CD14-positive monocyte (primary cell): Measurements from ENCODE around the gene RAB7B. TPM values are rescaled to one million over a fixed set of nuclear protein-coding genes. Genes with fewer than 3 reads are reported as not detected.

Experiments used
- DNase-seq, 3 donors: peaks; one replicate each; pipeline ENCODE4 v3.0.0-alpha.2; 2011 to 2022
- H2AFZ ChIP-seq: 2 replicates; pipeline ENCODE4 v1.6.0; 2012; ENCODE audit warnings: mild to moderate bottlenecking, low read depth, low read length, inconsistent platforms; ENCODE audit not compliant: insufficient read depth, poor library complexity, severe bottlenecking
- H3K27ac ChIP-seq, 2 donors: 1 replicate in 1 of 2; 2 replicates in 1 of 2; pipeline ENCODE4 v1.5.1; 2012 to 2013; ENCODE audit warnings: low read length in 2 of 2, control low read depth in 1 of 2, inconsistent platforms in 1 of 2, low read depth in 1 of 2, mild to moderate bottlenecking in 1 of 2
- H3K27me3 ChIP-seq, 2 donors: one replicate each; pipeline versions ENCODE4 v1.6.0 to v1.6.1; 2011 to 2013; ENCODE audit warnings: low read length in 2 of 2; ENCODE audit not compliant: control insufficient read depth in 2 of 2, insufficient read depth in 2 of 2
- H3K36me3 ChIP-seq, 2 donors: replicated peaks in 1 of 2; 1 replicate in 1 of 2; 2 replicates in 1 of 2; pipeline versions ENCODE4 v1.5.1 to v1.6.1; 2012 to 2013; ENCODE audit warnings: low read length in 2 of 2, control low read depth in 1 of 2, inconsistent platforms in 1 of 2, mild to moderate bottlenecking in 1 of 2; ENCODE audit not compliant: insufficient read depth in 2 of 2, control insufficient read depth in 1 of 2
- H3K4me1 ChIP-seq, 2 donors: 1 replicate in 1 of 2; 2 replicates in 1 of 2; pipeline versions ENCODE4 v1.5.1 to v1.6.1; 2012 to 2013; ENCODE audit warnings: low read length in 2 of 2, control low read depth in 1 of 2, inconsistent platforms in 1 of 2, mild to moderate bottlenecking in 1 of 2, moderate library complexity in 1 of 2; ENCODE audit not compliant: insufficient read depth in 2 of 2, control insufficient read depth in 1 of 2
- H3K4me2 ChIP-seq: replicated peaks from 2 replicates; pipeline ENCODE3; 2012; ENCODE audit warnings: low read length, moderate library complexity, mild to moderate bottlenecking; ENCODE audit not compliant: poor library complexity, severe bottlenecking; ENCODE audit errors: extremely low read depth
- H3K4me3 ChIP-seq, 3 experiments: fragments of 200-600 bp in 1 of 3; sonication (generic) in 1 of 3; replicated peaks in 1 of 3; 1 replicate in 2 of 3; 2 replicates in 1 of 3; pipeline ENCODE4 v1.5.1; 2011 to 2013; ENCODE audit warnings: low read length in 3 of 3, mild to moderate bottlenecking in 3 of 3, control low read depth in 2 of 3, low read depth in 2 of 3, inconsistent platforms in 1 of 3, moderate library complexity in 1 of 3
- H3K79me2 ChIP-seq: 2 replicates; pipeline ENCODE4 v1.6.0; 2012; ENCODE audit warnings: mild to moderate bottlenecking, control low read depth, inconsistent platforms, low read length, moderate library complexity; ENCODE audit not compliant: insufficient read depth
- H3K9ac ChIP-seq: 2 replicates; pipeline ENCODE4 v1.6.0; 2017; ENCODE audit warnings: low read length, mild to moderate bottlenecking; ENCODE audit not compliant: insufficient read depth, poor library complexity, severe bottlenecking
- H3K9me3 ChIP-seq, 2 donors: replicated peaks in 1 of 2; 1 replicate in 1 of 2; 2 replicates in 1 of 2; pipeline versions ENCODE4 v1.5.1 to v1.6.1; 2012 to 2013; ENCODE audit warnings: low read length in 2 of 2, control low read depth in 1 of 2; ENCODE audit not compliant: control insufficient read depth in 1 of 2, insufficient read depth in 1 of 2
- H4K20me1 ChIP-seq: 2 replicates; pipeline ENCODE4 v1.6.0; 2012; ENCODE audit warnings: mild to moderate bottlenecking, low read length, control low read depth, moderate library complexity; ENCODE audit not compliant: insufficient read depth
- H3K27ac Mint-ChIP-seq, 7 donors: one replicate each; pipeline ENCODE4 v1.8.0; 2020; ENCODE audit warnings: mild to moderate bottlenecking in 7 of 7, mixed read lengths in 7 of 7, moderate library complexity in 6 of 7, inconsistent platforms in 2 of 7
- H3K27me3 Mint-ChIP-seq, 3 donors: one replicate each; pipeline ENCODE4 v1.8.0; 2021 to 2022; ENCODE audit warnings: low read depth in 3 of 3, mild to moderate bottlenecking in 3 of 3, mixed read lengths in 3 of 3, moderate library complexity in 3 of 3, inconsistent platforms in 1 of 3
- H3K36me3 Mint-ChIP-seq, 2 donors: one replicate each; pipeline ENCODE4 v1.8.0; 2020; ENCODE audit warnings: mixed read lengths in 2 of 2, inconsistent platforms in 1 of 2, mild to moderate bottlenecking in 1 of 2
- H3K4me1 Mint-ChIP-seq: one replicate; pipeline ENCODE4 v1.8.0; 2020; ENCODE audit warnings: mild to moderate bottlenecking, mixed read lengths
- H3K4me3 Mint-ChIP-seq, 2 donors: one replicate each; pipeline ENCODE4 v1.8.0; 2020; ENCODE audit warnings: mild to moderate bottlenecking in 2 of 2, mixed read lengths in 2 of 2, moderate library complexity in 1 of 2
- H3K9me3 Mint-ChIP-seq, 7 donors: one replicate each; pipeline ENCODE4 v1.8.0; 2020 to 2022; ENCODE audit warnings: mixed read lengths in 7 of 7, mild to moderate bottlenecking in 6 of 7, moderate library complexity in 6 of 7, inconsistent platforms in 2 of 7
- CTCF ChIP-seq: fragments of 200-600 bp; IDR thresholded peaks from one replicate; pipeline ENCODE4 v1.8.0; 2022; ENCODE audit warnings: antibody characterized with exemption, mild to moderate bottlenecking
- WGBS: methylation state at CpG from one replicate; pipeline ENCODE4 v1.1.5; 2013; ENCODE audit warnings: missing lambda C conversion rate; ENCODE audit not compliant: insufficient coverage; 5-methylcytosine and 5-hydroxymethylcytosine counted together
- intact Hi-C, 2 donors: fragments of 100-400 bp; cut with micrococcal nuclease; formaldehyde crosslinking; loops; one replicate each; pipeline versions ENCODE4 v1.15.0 to v1.15.1; 2023
- polyA plus RNA-seq, 3 donors: library from polyadenylated mRNA; depleted of rRNA in 1 of 3; unstranded in 2 of 3; stranded (reverse) in 1 of 3; fragments of 300-500 nt in 2 of 3; fragments of >200 nt in 1 of 3; fragmentation: Illumina TruSeq in 2 of 3; gene quantifications; 1 replicate in 2 of 3; 2 replicates in 1 of 3; pipeline ENCODE4 v1.2.3, GENCODE V29; 2012 to 2021

RAB7B gene
- polyA plus RNA-seq, 3 donors, result 0.41 to 0.52 (median 0.47) TPM

GRCh38 chr1:206050655-206051235, 47.5 kb upstream of the RAB7B start:
- peak overlapping the region; percentile 60 for H3K4me2 ChIP-seq
- intact Hi-C loops, result loop anchor here in 1 of 2 donors (5.0 kb wide), 1 partner anchor 38 kb away; no protein-coding TSS in a partner anchor
- WGBS, result 0% methylated on average over 2 of the region's 6 CpGs

More at GRCh38 chr1:206050655-206051235, 47.5 kb upstream of the RAB7B start:
- H4K20me1 ChIP-seq, result no peaks in the 10 kb centered on the region
- no peak for TF ChIP-seq CTCF
- peak; percentile 94 to 99 (median 97) for DNase-seq
- H3K36me3 Mint-ChIP-seq, result peaks cover 0 to 4% of the 10 kb centered on the region in 2 donors
- no peak overlapping the region for H2AFZ ChIP-seq
- peak overlapping the region; percentile 63 to 77 for H3K27ac ChIP-seq
- no peaks in the 10 kb centered on the region for H3K9me3 ChIP-seq
- H3K9me3 Mint-ChIP-seq, result no peaks in the 10 kb centered on the region
- H3K27me3 ChIP-seq, result no peaks in the 10 kb centered on the region
- H3K4me3 Mint-ChIP-seq, result peak overlapping the region; percentile 32 to 79
- H3K79me2 ChIP-seq, result no peaks in the 10 kb centered on the region
- H3K36me3 ChIP-seq, result no peaks in the 10 kb centered on the region
- H3K4me1 Mint-ChIP-seq, result peaks cover 58% of the 10 kb centered on the region
- no peaks in the 10 kb centered on the region for H3K27me3 Mint-ChIP-seq
- peak overlapping the region; percentile 84 to 96 (median 92) for H3K27ac Mint-ChIP-seq
- H3K9ac ChIP-seq, result no peak overlapping the region
- peak overlapping the region in 1 of 3 experiments; percentile 37 for H3K4me3 ChIP-seq
- H3K4me1 ChIP-seq, result peaks cover 57 to 58% of the 10 kb centered on the region in 2 donors
